LNCAP (cell line): Measurements from ENCODE around the gene ITPRIPL2.

ENCODE experiments used
- CTCF ChIP-seq: fragments of 450-650 bp; IDR thresholded peaks from 2 replicates; pipeline ENCODE4 v1.5.1; 2017; ENCODE audit warnings: mild to moderate bottlenecking

The ITPRIPL2 gene

GRCh38 chr16:19140396-19140795, 26.6 kb downstream of the ITPRIPL2 start:
- no peak for TF ChIP-seq CTCF

GRCh38 chr16:19142939-19143598, 29.3 kb downstream of the ITPRIPL2 start:
- TF ChIP-seq CTCF: no peak

GRCh38 chr16:19143599-19143956, 29.8 kb downstream of the ITPRIPL2 start:
- no peak for TF ChIP-seq CTCF

GRCh38 chr16:19145010-19145409, 31.2 kb downstream of the ITPRIPL2 start:
- no peak for TF ChIP-seq CTCF

GRCh38 chr16:19147126-19147525, 33.4 kb downstream of the ITPRIPL2 start:
- TF ChIP-seq CTCF: no peak

- TF ChIP-seq CTCF: no peak
Measured at GRCh38 chr16:19147627-19148026, 33.9 kb downstream of the ITPRIPL2 start.

GRCh38 chr16:19148189-19148588, 34.4 kb downstream of the ITPRIPL2 start:
- TF ChIP-seq CTCF: no peak

- TF ChIP-seq CTCF: no peak
Measured at GRCh38 chr16:19151310-19151709, 37.5 kb downstream of the ITPRIPL2 start.
